HepG2 (cell line): ENCODE data around the gene DNAAF3. TPM values are rescaled to one million over a fixed set of nuclear protein-coding genes. Genes with fewer than 3 reads are reported as not detected.
A peak's percentile ranks its signal among the peaks of the same experiment; 100 is the strongest.

ENCODE experiments used
- ATAC-seq: fragments of 200-7000 bp; cut with Tn5 transposase; 3 replicates; pipeline ENCODE4 v1.9.1; 2020; ENCODE audit warnings: mild to moderate bottlenecking, moderate library complexity
- BruUV-seq: library from RNA; stranded (reverse); fragments of 400-500 nt; replicated peaks from 2 replicates; lab custom pipeline; 2021; lab: Mats Ljungman, UMichigan
- CTCF ChIA-PET: fragments of 300-600 bp; formaldehyde crosslinking; extraction: SDS; loops from one replicate; lab custom pipeline; 2021; ENCODE audit warnings: low total read pairs, inconsistent platforms, low intra/inter-chr PET ratio; lab: Yijun Ruan, JAX
- POLR2A ChIA-PET: fragments of 350-600 bp; sonication (Branson Sonifier 250); formaldehyde crosslinking; loops from one replicate; lab custom pipeline; 2020; ENCODE audit warnings: antibody characterized with exemption, inconsistent platforms; lab: Yijun Ruan, JAX
- DNase-seq: peaks from one replicate; pipeline ENCODE4 v3.0.0-alpha.2; 2015; ENCODE audit warnings: low spot score
- FAIRE-seq: peaks from 3 replicates; lab custom pipeline; 2011; peaks lifted over from hg19 to GRCh38; lab: Jason Lieb, UNC
- H2AFZ ChIP-seq: one replicate; pipeline ENCODE4 v1.6.1; 2011; ENCODE audit warnings: low read length, inconsistent platforms
- H3K27ac ChIP-seq: fragments of 300-600 bp; 3 replicates; pipeline ENCODE4 v1.8.0; 2011; ENCODE audit warnings: mixed run types, mild to moderate bottlenecking, mixed read lengths, low read length, inconsistent platforms; ENCODE audit not compliant: insufficient read depth; ENCODE audit errors: extremely low read length
- H3K27me3 ChIP-seq, 2 experiments: fragments of 200-600 bp in 1 of 2; 2 replicates in 1 of 2; 3 replicates in 1 of 2; pipeline versions ENCODE4 v1.6.0 to v1.8.0; 2011; ENCODE audit warnings: low read length in 2 of 2, mild to moderate bottlenecking in 2 of 2, moderate library complexity in 2 of 2, inconsistent platforms in 1 of 2; ENCODE audit not compliant: insufficient read depth in 2 of 2, control insufficient read depth in 1 of 2
- H3K36me3 ChIP-seq, 2 experiments: fragments of 200-600 bp in 1 of 2; replicated peaks in 1 of 2; 2 replicates in 1 of 2; 3 replicates in 1 of 2; pipeline versions ENCODE4 v1.5.1 to v1.8.0; 2011; ENCODE audit warnings: low read length in 2 of 2, inconsistent platforms in 1 of 2; ENCODE audit not compliant: insufficient read depth in 2 of 2, control insufficient read depth in 1 of 2
- H3K4me1 ChIP-seq: 2 replicates; pipeline ENCODE4 v1.5.1; 2012; ENCODE audit warnings: low read length, inconsistent platforms; ENCODE audit not compliant: insufficient read depth
- H3K4me2 ChIP-seq: 2 replicates; pipeline ENCODE4 v1.6.0; 2011; ENCODE audit warnings: low read depth, low read length, inconsistent platforms
- H3K4me3 ChIP-seq, 3 experiments: fragments of 200-600 bp in 1 of 3; sonication (generic), shearing (Covaris generic) in 1 of 3; replicated peaks in 1 of 3; 2 replicates each; pipeline ENCODE4 v1.5.1; 2011 to 2016; ENCODE audit warnings: low read length in 3 of 3, inconsistent platforms in 2 of 3, low read depth in 2 of 3, mild to moderate bottlenecking in 2 of 3, control low read depth in 1 of 3, mixed read lengths in 1 of 3; ENCODE audit not compliant: insufficient read depth in 1 of 3
- H3K79me2 ChIP-seq: one replicate; pipeline ENCODE4 v1.6.1; 2011; ENCODE audit warnings: low read length, inconsistent platforms; ENCODE audit not compliant: insufficient read depth
- H3K9ac ChIP-seq: 2 replicates; pipeline ENCODE4 v1.6.0; 2011; ENCODE audit warnings: mild to moderate bottlenecking, low read depth, low read length, inconsistent platforms; ENCODE audit not compliant: insufficient read depth
- H3K9me3 ChIP-seq: 2 replicates; pipeline ENCODE4 v1.5.1; 2012; ENCODE audit warnings: mild to moderate bottlenecking, low read length
- H4K20me1 ChIP-seq: 2 replicates; pipeline ENCODE4 v1.6.0; 2011; ENCODE audit warnings: inconsistent platforms, mild to moderate bottlenecking, low read length, moderate library complexity; ENCODE audit not compliant: insufficient read depth
- CENPX ChIP-seq: sonication (generic); formaldehyde crosslinking; IDR thresholded peaks from 2 replicates; pipeline ENCODE4 v1.9.0; 2021; ENCODE audit warnings: mild to moderate bottlenecking, missing genetic modification reagents, moderate library complexity
- RBAK ChIP-seq: sonication (generic); formaldehyde crosslinking; IDR thresholded peaks from 2 replicates; pipeline ENCODE4 v1.5.1; 2020; ENCODE audit warnings: mild to moderate bottlenecking, missing genetic modification reagents
- THYN1 ChIP-seq: sonication (generic); formaldehyde crosslinking; IDR thresholded peaks from 2 replicates; pipeline ENCODE4 v1.8.1; 2023; ENCODE audit warnings: low read depth, mild to moderate bottlenecking, moderate library complexity, missing genetic modification reagents, borderline replicate concordance
- ZKSCAN1 ChIP-seq: fragments of 150-350 bp; IDR thresholded peaks from 2 replicates; pipeline ENCODE4 v1.6.1; 2014; ENCODE audit warnings: low read length
- ZNF703 ChIP-seq: sonication (generic); formaldehyde crosslinking; IDR thresholded peaks from 2 replicates; pipeline ENCODE4 v1.5.1; 2020; ENCODE audit warnings: missing genetic modification reagents, mild to moderate bottlenecking, moderate library complexity, borderline replicate concordance
- ZSCAN22 ChIP-seq: sonication (generic); formaldehyde crosslinking; IDR thresholded peaks from 2 replicates; pipeline ENCODE4 v1.4.0; 2020; ENCODE audit warnings: mild to moderate bottlenecking, missing genetic modification reagents
- WGBS: methylation state at CpG from one replicate; pipeline ENCODE4 v1.1.6; 2017; ENCODE audit warnings: low lambda C conversion rate; 5-methylcytosine and 5-hydroxymethylcytosine counted together
- in situ Hi-C: cut with HindIII; loops from 2 replicates; pipeline ENCODE4 v1.10.0; 2017; ENCODE audit warnings: low pct_unique_long_range_greater_than_20kb; ENCODE audit not compliant: extremely low pct_ligation_motif_present
- intact Hi-C: fragments of 100-400 bp; cut with micrococcal nuclease; formaldehyde crosslinking; loops from one replicate; pipeline ENCODE4 v1.10.0; 2022; ENCODE audit not compliant: unreplicated experiment
- polyA plus RNA-seq, 8 experiments: library from polyadenylated mRNA; depleted of rRNA in 3 of 8; stranded (reverse) in 7 of 8; unstranded in 1 of 8; fragments of >200 nt; fragmentation: Illumina TruSeq in 4 of 8; extraction: Trizol in 4 of 8; gene quantifications; 2 replicates each; pipeline versions ENCODE4 v1.2.1 to v1.2.3, GENCODE V29; 2011 to 2016; ENCODE audit warnings: low read depth in 4 of 8, missing spikeins in 1 of 8, mixed read lengths in 1 of 8; ENCODE audit not compliant: insufficient read depth in 1 of 8
- total RNA-seq, 5 experiments: library from RNA; depleted of rRNA; stranded (reverse); fragments of >200 nt; fragmentation: Illumina TruSeq; extraction: Trizol; gene quantifications; 2 replicates each; pipeline ENCODE4 v1.2.3, GENCODE V29; 2016; ENCODE audit warnings: low read depth in 1 of 5

Gene DNAAF3
- total and polyA plus RNA-seq, 2 of the 13 experiments (the other 11 are each of a cell fraction or from before 2014, with no cell fraction given), result 0.30 to 0.40 TPM

DNA sequence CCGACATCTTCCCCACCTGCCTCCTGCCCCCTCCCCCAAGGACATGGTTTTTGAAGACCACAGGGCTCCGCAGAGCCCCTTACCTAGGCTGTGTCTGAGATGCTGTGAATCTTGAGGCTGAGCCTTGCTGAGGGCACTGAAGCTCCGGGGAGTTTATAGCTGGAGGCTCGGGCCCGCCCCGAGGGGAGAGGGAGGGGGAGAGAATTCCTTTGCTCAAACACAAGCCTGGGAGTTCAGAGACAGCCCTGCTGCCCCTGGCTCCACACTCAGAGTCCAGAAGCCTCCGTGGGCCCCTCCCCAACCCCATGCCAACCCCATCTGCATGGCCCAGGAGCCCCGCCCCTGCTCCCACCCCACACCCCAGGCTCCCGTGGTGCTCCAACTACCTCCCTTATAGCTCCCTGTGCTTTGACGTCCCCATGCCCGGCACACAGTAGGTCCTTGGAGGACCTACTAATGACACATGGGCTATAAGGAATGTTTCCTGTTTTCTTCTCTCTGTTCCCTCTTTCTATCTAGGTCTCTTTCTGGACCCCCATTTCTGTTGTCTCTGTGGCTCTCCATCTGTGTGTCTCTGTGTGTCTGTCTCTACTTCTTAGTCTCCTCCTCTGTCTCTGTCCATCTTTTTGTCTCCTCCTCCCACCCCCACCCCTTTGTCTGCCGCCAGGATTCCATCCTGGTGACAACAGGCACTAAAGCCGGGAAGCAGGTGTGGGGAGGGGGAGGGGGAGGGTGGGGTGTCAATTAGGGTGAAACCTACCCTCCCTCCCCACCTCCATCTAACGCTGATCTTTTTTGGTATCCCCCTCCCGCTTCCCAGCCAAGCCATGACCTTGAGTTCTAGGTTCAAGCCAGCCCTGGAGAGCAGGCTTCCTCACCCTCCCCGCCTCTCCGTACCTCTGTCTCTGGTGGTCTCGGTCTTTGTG, 17.1 kb downstream of the DNAAF3 start, which contains the start of gene TNNT1:
TSS of gene TNNT1 (minus strand) at position 129 of the 926 bp plus-strand sequence. CDS start 2,049 bp downstream, outside the sequence.
- no peaks in the 10 kb centered on the region for H3K36me3 ChIP-seq
- no peak within 1 kb of the TSS for H3K9ac ChIP-seq
- H3K27ac ChIP-seq, result no peak within 1 kb of the TSS
- intact Hi-C loops, result no loop called here
- CTCF ChIA-PET, result no interaction called here
- no peak within 1 kb of the TSS for H3K4me2 ChIP-seq
- in situ Hi-C loops, result loop anchor here (5.0 kb wide), 1 partner anchor 258 kb away; the partner anchor contains the start of gene UBE2S
- no peaks in the 10 kb centered on the region for H3K79me2 ChIP-seq
- no peak for TF ChIP-seq CENPX (CRISPR knock-in tag)
- peak; percentile 92 for TF ChIP-seq ZKSCAN1
- TF ChIP-seq, all 625 proteins: peak for 1
- FAIRE-seq (no peak), DNase-seq (no peak), ATAC-seq (no peak)
- peaks cover 13% of the 10 kb centered on the region; the same call in 1 of the 2 replicates for H3K4me1 ChIP-seq
- H3K27me3 ChIP-seq, result peaks cover 0 to 12% of the 10 kb centered on the region in 2 experiments; a peak in 1 of 5 replicates
- no peaks in the 10 kb centered on the region for H4K20me1 ChIP-seq
- no peak within 1 kb of the TSS for H3K4me3 ChIP-seq
- WGBS, result 14% methylated on average over 17 of the region's 18 CpGs
- no TSS peak for BruUV-seq
- no peak within 1 kb of the TSS for H2AFZ ChIP-seq
- peaks cover 8% of the 10 kb centered on the region for H3K9me3 ChIP-seq
- POLR2A ChIA-PET, result no interaction called here

- Histone ChIP-seq H3K4me3 (peak overlapping the region in 1 of 3 experiments; percentile 57; a peak in 1 of 6 replicates), H4K20me1 (no peaks in the 10 kb centered on the region), H2AFZ (no peak overlapping the region), H3K9ac (no peak overlapping the region)
- no peak for FAIRE-seq
- DNase-seq, result no peak
- ATAC-seq, result no peak
- WGBS, result 0% methylated on average over 3 of the region's 9 CpGs
- TF ChIP-seq RBAK (no peak), THYN1 (CRISPR knock-in tag) (no peak), ZSCAN22 (peak; percentile 95), ZNF703 (no peak)
- TF ChIP-seq, all 625 proteins: peak for 1
- H3K36me3 ChIP-seq, result no peaks in the 10 kb centered on the region
- peaks cover 8% of the 10 kb centered on the region for H3K9me3 ChIP-seq
- no peaks in the 10 kb centered on the region for H3K79me2 ChIP-seq
- ChIA-PET POLR2A (interaction anchor here (0.7 kb wide), 1 partner anchor 314 kb away, joined by 7 read pairs; the partner anchor contains the start of gene ISOC2), CTCF (no interaction called here)
- in situ Hi-C loops (loop anchor here (5.0 kb wide), 1 partner anchor 260 kb away; the partner anchor contains the start of gene UBE2S), intact Hi-C loops (no loop called here)
- H3K4me2 ChIP-seq, result no peak overlapping the region
- no peak overlapping the region for H3K27ac ChIP-seq
- H3K27me3 ChIP-seq, result peaks cover 0 to 19% of the 10 kb centered on the region in 2 experiments; a peak in 2 of 5 replicates
- no TSS peak for BruUV-seq
- H3K4me1 ChIP-seq, result peaks cover 13% of the 10 kb centered on the region; the same call in 1 of the 2 replicates
Measured at GRCh38 chr19:55147545-55148251, 18.7 kb downstream of the DNAAF3 start.
